ENCODE measurements around the gene LCT.

LCT gene

GRCh38 chr2:135791418-135792190 is 45.4 kb downstream of the LCT start:
- H3K9ac ChIP-seq = no peak overlapping the region
- H3K4me1 ChIP-seq = peaks cover 33% of the 10 kb centered on the region
- no peaks in the 10 kb centered on the region for H3K9me3 ChIP-seq
- no peak overlapping the region for H3K4me3 ChIP-seq
- H3K36me3 ChIP-seq = peaks cover 19% of the 10 kb centered on the region
- TF ChIP-seq Cebpa-rat (IDR thresholded peaks at IDR 0.05) = no peak
- no peak overlapping the region for H3K27ac ChIP-seq
- H4K20me1 ChIP-seq = no peaks in the 10 kb centered on the region
- peak overlapping the region; percentile 27 for H3K4me2 ChIP-seq
- H3K27me3 ChIP-seq = no peaks in the 10 kb centered on the region

DNA sequence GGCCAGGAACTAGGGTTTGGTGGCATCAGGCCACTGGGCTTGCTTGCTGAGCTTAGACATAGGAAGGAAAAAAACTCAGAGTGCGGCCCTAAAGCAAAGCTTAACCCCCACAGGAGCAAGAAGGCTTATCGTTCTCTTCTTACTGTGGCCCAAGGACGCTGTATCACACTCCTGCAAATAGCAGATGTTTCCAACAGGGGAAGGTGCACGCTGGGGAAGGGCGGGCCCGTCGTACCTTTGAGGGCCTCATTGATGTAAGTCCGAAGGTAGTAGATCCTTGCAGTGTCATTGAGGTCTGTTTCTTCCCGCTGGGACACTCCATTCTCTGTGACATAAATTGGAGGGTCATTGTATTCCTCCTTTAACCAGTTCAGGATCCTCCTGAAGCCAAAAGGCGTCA is 46.6 kb downstream of the LCT start:
- Histone ChIP-seq H3K4me1 (peaks cover 32% of the 10 kb centered on the region), H3K27me3 (no peaks in the 10 kb centered on the region), H3K4me2 (no peak overlapping the region), H3K9me3 (peaks cover 4% of the 10 kb centered on the region; the same call in 1 of the 2 replicates), H3K4me3 (no peak overlapping the region), H3K27ac (no peak overlapping the region), H3K36me3 (peaks cover 29% of the 10 kb centered on the region), H4K20me1 (no peaks in the 10 kb centered on the region), H3K9ac (no peak overlapping the region)
- TF ChIP-seq Cebpa-rat (IDR thresholded peaks at IDR 0.05) = no peak

GRCh38 chr2:135786823-135787222 is 50.2 kb downstream of the LCT start:
- Histone ChIP-seq H3K27ac (no peak overlapping the region), H3K9me3 (peaks cover 4% of the 10 kb centered on the region; the same call in 1 of the 2 replicates), H3K4me3 (no peak overlapping the region), H3K36me3 (peaks cover 65% of the 10 kb centered on the region), H4K20me1 (no peaks in the 10 kb centered on the region), H3K4me1 (peaks cover 8% of the 10 kb centered on the region), H3K9ac (no peak overlapping the region), H3K27me3 (no peaks in the 10 kb centered on the region), H3K4me2 (no peak overlapping the region)
- TF ChIP-seq Cebpa-rat (IDR thresholded peaks at IDR 0.05) = no peak

- TF ChIP-seq Cebpa-rat (IDR thresholded peaks at IDR 0.05) = no peak; the same call in 1 of the 2 replicates
- Histone ChIP-seq H3K4me2 (no peak overlapping the region), H3K36me3 (peaks cover 83% of the 10 kb centered on the region), H3K4me3 (no peak overlapping the region), H3K9me3 (peaks cover 4% of the 10 kb centered on the region; the same call in 1 of the 2 replicates), H3K4me1 (no peaks in the 10 kb centered on the region), H3K27ac (no peak overlapping the region), H4K20me1 (no peaks in the 10 kb centered on the region), H3K9ac (no peak overlapping the region), H3K27me3 (no peaks in the 10 kb centered on the region)
These were observed 52.0 kb downstream of the LCT start for GRCh38 chr2:135785032-135785431.

- no peaks in the 10 kb centered on the region for H3K27me3 ChIP-seq
These were observed 53.5 kb downstream of the LCT start for GRCh38 chr2:135783439-135783838.

GRCh38 chr2:135782231-135782630 is 54.8 kb downstream of the LCT start:
- Histone ChIP-seq H3K27ac (no peak overlapping the region), H3K4me2 (no peak overlapping the region), H3K27me3 (no peaks in the 10 kb centered on the region), H3K4me3 (no peak overlapping the region), H3K36me3 (peaks cover 94% of the 10 kb centered on the region), H3K4me1 (no peaks in the 10 kb centered on the region), H3K9ac (no peak overlapping the region), H4K20me1 (no peaks in the 10 kb centered on the region), H3K9me3 (peaks cover 4% of the 10 kb centered on the region; the same call in 1 of the 2 replicates)
- no peak for TF ChIP-seq Cebpa-rat (IDR thresholded peaks at IDR 0.05)

More at GRCh38 chr2:135783439-135783838, 53.5 kb downstream of the LCT start:
- H4K20me1 ChIP-seq = no peaks in the 10 kb centered on the region
- H3K4me1 ChIP-seq = no peaks in the 10 kb centered on the region
- H3K9me3 ChIP-seq = peaks cover 4% of the 10 kb centered on the region; the same call in 1 of the 2 replicates
- H3K27ac ChIP-seq = no peak overlapping the region
- H3K4me2 ChIP-seq = no peak overlapping the region
- H3K9ac ChIP-seq = no peak overlapping the region
- H3K36me3 ChIP-seq = peaks cover 96% of the 10 kb centered on the region
- H3K4me3 ChIP-seq = no peak overlapping the region
- TF ChIP-seq Cebpa-rat (IDR thresholded peaks at IDR 0.05) = no peak

- TF ChIP-seq Cebpa-rat (IDR thresholded peaks at IDR 0.05) = no peak
- H3K27ac ChIP-seq = no peak overlapping the region
- peaks cover 6% of the 10 kb centered on the region; the same call in 1 of the 2 replicates for H4K20me1 ChIP-seq
- no peaks in the 10 kb centered on the region for H3K27me3 ChIP-seq
- H3K9me3 ChIP-seq = no peaks in the 10 kb centered on the region
- H3K9ac ChIP-seq = no peak overlapping the region
- no peaks in the 10 kb centered on the region for H3K4me1 ChIP-seq
- no peak overlapping the region for H3K4me3 ChIP-seq
- no peak overlapping the region for H3K4me2 ChIP-seq
- H3K36me3 ChIP-seq = peaks cover 95% of the 10 kb centered on the region
These were observed 60.6 kb downstream of the LCT start for GRCh38 chr2:135776367-135776766.

DNA sequence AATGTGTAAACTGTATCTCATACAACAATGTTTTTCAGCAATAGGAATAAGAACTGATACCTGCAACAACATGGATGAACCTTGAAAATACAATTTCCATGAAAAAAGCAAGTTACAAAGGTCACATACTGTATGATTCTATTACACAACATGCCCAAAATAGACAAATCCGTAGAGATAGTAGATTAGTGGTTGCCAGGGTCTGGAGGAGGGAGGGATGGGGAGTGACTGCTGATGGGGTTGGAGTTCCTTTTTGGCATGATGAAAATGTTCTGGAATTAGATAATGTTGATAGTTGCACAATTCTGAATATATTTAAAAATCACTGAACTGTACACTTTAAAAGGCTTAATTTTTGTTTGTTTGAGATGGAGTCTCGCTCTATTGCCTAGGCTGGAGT is 61.6 kb downstream of the LCT start:
- no peak for TF ChIP-seq Cebpa-rat (IDR thresholded peaks at IDR 0.05)
- H3K4me3 ChIP-seq = no peak overlapping the region
- H4K20me1 ChIP-seq = peaks cover 6% of the 10 kb centered on the region; the same call in 1 of the 2 replicates
- no peak overlapping the region for H3K9ac ChIP-seq
- H3K36me3 ChIP-seq = peaks cover 95% of the 10 kb centered on the region
- no peaks in the 10 kb centered on the region for H3K27me3 ChIP-seq
- no peaks in the 10 kb centered on the region for H3K4me1 ChIP-seq
- no peak overlapping the region for H3K27ac ChIP-seq
- no peaks in the 10 kb centered on the region for H3K9me3 ChIP-seq
- no peak overlapping the region for H3K4me2 ChIP-seq

DNA sequence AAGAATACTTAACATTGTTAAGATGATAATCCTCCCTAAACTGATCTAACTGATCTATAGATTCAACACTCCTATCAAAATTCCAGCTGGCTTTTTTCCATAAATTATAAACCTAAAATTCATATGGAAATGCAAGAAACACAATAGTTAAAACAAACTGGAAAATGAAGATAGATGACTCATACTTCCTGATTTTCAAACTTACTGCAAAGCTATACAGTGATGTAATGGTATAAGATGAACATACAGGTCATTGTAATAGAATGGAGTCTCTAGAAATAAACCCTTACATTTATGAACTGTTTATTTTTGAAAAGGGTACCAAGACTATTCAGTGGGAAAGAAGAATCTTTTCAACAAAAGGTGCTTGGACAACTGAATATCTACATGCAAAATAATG is 63.1 kb downstream of the LCT start:
- no peak for TF ChIP-seq Cebpa-rat (IDR thresholded peaks at IDR 0.05)
- H3K36me3 ChIP-seq = peaks cover 98% of the 10 kb centered on the region
- H3K4me3 ChIP-seq = no peak overlapping the region

GRCh38 chr2:135773319-135773718 is 63.7 kb downstream of the LCT start:
- Histone ChIP-seq H3K4me1 (no peaks in the 10 kb centered on the region), H3K9me3 (no peaks in the 10 kb centered on the region), H3K9ac (no peak overlapping the region), H3K27ac (no peak overlapping the region), H3K27me3 (no peaks in the 10 kb centered on the region), H3K4me2 (no peak overlapping the region), H4K20me1 (peaks cover 18% of the 10 kb centered on the region), H3K4me3 (no peak overlapping the region), H3K36me3 (peaks cover 98% of the 10 kb centered on the region)
- no peak for TF ChIP-seq Cebpa-rat (IDR thresholded peaks at IDR 0.05)

More for the DNA sequence above, 63.1 kb downstream of the LCT start:
- H3K27me3 ChIP-seq = no peaks in the 10 kb centered on the region
- no peak overlapping the region for H3K9ac ChIP-seq
- H3K9me3 ChIP-seq = no peaks in the 10 kb centered on the region
- H3K4me1 ChIP-seq = no peaks in the 10 kb centered on the region
- no peak overlapping the region for H3K27ac ChIP-seq
- H4K20me1 ChIP-seq = peaks cover 12% of the 10 kb centered on the region
- H3K4me2 ChIP-seq = no peak overlapping the region

All from BLaER1 (cell line).